LoVo (cell line): ENCODE measurements around the gene KCNMB2.

Experiments
- DNase-seq: peaks from one replicate; pipeline ENCODE4 v3.0.0-alpha.2; 2016; ENCODE audit warnings: low spot score

Gene KCNMB2

GRCh38 chr3:178754852-178755510, 218.7 kb downstream of the KCNMB2 start:
- no peak for DNase-seq

DNA sequence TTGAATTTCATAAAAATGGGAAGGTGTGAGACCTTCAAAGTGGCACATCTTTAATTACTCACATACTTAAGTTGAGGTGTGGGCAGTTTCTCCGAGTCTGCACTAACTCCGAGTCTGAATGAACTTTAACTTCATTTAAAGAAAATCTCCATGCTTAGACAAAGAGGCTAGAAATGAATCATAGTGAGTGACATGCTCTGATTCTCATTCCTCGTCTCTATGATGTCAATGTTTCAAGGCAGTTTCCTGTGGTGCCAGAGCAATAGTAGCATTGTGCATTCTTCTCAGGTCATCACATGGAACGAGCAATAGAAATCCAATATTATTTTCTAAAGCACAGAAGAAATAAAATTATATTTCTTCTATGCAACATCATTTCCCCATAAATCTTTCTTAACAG, 224.8 kb downstream of the KCNMB2 start:
- DNase-seq = no peak

GRCh38 chr3:178761461-178761860, 225.2 kb downstream of the KCNMB2 start:
- DNase-seq = no peak

GRCh38 chr3:178762385-178762784, 226.1 kb downstream of the KCNMB2 start:
- DNase-seq = no peak

GRCh38 chr3:178765472-178765871, 229.2 kb downstream of the KCNMB2 start:
- no peak for DNase-seq

- DNase-seq = no peak
These were observed 231.3 kb downstream of the KCNMB2 start for GRCh38 chr3:178767581-178767980.

- no peak for DNase-seq
These were observed 232.0 kb downstream of the KCNMB2 start for GRCh38 chr3:178768072-178768864.

GRCh38 chr3:178771511-178771910, 235.3 kb downstream of the KCNMB2 start:
- no peak for DNase-seq

DNA sequence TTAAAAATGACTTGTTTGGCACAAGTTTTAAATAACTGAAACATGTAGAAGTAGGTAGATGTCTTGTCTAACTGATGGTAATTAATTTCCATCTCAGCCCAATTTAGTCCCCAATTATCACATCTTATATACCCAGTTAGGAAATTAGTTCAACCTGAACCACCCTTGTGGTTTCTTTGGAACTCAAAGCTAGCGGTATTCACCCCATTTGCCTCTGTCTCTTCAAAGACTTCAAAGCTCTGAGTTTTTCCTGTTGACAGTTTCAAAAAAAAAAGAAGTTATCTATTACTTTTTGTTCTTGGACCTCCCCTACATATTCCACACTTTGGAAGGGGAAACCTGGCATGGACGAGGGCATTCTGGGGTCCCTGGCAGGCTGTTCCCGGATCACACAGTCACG, 236.5 kb downstream of the KCNMB2 start:
- DNase-seq = no peak

- DNase-seq = no peak
These were observed 237.1 kb downstream of the KCNMB2 start for GRCh38 chr3:178773358-178773757.

- DNase-seq = no peak
These were observed 241.6 kb downstream of the KCNMB2 start for GRCh38 chr3:178777718-178778411.

- DNase-seq = no peak
These were observed 242.4 kb downstream of the KCNMB2 start for GRCh38 chr3:178778589-178778988.

DNA sequence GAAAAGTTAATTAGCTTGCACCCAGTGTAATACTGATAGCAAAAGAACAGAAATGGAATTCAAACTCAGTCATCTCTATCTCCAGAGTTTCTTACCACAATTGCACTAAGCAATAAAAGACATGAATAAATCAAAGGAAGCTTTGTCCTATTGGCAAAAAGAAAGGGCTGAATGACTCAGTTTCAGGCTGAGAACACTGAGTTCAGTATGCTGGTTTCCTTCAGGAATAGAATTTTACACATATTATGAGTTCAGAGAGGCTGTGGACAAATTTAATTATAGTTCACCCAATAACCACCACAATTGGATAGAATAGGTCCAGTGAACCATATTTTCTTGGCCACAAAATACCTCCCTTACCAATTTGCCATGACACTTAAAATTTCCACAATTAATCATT, 249.7 kb downstream of the KCNMB2 start:
- no peak for DNase-seq

DNA sequence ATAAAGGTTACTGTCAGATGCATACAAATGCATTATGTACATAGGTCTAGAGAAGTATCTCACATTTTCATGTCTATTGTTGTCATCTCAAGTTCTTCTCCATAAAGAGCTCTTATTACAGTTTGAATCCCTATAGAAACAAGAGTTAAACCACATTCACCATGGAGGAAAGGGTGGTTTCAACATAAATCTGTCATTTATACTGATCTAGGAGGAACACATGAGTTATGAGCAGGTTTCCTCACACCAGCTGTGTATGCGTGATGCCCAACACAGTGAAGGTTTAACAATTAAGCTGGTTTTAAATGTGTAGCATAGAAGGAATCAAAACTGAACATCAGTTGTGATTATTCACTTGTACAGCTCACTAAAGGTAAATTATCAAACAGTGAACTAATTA, 251.7 kb downstream of the KCNMB2 start:
- no peak for DNase-seq

- no peak for DNase-seq
These were observed 258.5 kb downstream of the KCNMB2 start for GRCh38 chr3:178794711-178795110.

DNA sequence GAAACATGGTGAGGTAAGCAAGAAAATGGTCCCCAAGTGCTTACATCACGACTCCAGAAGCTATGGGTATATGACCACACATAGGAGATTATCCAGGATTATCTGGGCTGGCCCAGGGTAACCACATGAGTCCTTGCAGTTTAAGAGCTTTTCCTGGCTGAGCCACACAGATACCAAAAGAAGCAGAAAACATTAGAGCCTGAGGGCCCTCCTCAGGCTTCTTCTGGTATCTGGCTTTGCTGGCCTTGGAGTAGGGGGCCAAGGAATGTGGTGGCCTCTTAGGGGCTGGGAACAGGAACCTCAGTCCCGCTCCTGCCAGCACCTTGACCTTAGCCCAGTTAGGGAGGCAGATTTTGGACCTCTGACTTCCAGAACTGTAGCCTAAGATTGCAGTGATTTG, 259.1 kb downstream of the KCNMB2 start:
- no peak for DNase-seq

- DNase-seq = no peak
These were observed 266.0 kb downstream of the KCNMB2 start for GRCh38 chr3:178802259-178802658.

GRCh38 chr3:178802993-178803693, 266.9 kb downstream of the KCNMB2 start:
- no peak for DNase-seq

DNA sequence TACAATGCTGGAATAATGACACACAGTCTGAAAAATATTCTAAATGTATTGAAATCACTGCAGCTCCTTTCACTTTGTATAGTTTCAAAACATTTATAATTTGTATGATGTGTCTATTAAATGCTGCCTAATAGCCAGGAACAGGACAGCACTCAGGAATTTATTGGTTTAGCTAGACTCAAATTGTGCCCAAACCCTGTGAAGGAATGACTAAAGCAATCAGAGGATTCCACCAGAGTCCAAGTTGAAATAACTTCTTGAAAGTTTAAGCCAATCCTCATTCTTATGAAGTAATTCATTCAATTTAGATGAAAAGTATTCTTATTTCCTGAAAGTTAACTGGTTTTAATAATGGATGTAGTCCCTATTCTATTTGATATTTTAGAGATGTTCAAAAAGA, 268.4 kb downstream of the KCNMB2 start:
- no peak for DNase-seq

- no peak for DNase-seq
These were observed 269.5 kb downstream of the KCNMB2 start for GRCh38 chr3:178805741-178806140.

DNA sequence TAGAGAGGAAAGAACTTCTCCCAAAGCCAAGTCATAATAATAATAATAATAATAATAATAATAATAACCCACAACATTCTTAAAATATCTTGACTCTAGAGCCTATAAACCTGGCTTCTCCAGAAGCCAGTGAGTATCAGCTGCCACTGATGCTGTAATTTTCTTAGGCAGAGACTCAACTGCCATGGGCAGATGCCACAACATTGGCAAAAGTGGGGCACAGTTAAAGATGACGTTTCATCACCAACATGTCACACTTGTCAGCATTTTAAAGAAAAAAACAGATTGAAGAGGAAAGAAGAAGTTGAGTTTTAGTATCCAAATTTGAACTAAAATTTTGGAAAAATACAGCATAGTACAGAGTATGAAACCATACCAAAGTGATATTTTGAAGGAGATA, 270.4 kb downstream of the KCNMB2 start:
- no peak for DNase-seq

- no peak for DNase-seq
These were observed 271.5 kb downstream of the KCNMB2 start for GRCh38 chr3:178807694-178808093.

DNA sequence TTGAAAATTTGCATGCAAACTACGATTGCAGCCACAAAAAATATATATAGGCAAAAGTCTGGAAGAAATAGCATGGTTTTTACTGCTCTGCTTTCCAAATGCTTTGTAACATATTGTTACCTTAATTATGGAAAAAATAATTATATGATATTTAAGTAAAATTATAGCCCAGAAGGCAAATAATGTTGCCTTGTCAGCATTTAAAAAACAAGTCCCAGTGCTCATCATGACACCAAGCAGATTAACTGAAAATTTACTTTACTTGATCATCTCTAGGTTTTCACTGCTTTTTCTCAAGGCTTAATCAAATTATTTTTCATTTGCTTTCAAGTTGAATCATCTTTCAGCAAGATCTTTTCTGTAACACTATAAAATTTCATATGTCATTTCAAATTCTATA, 272.5 kb downstream of the KCNMB2 start:
- no peak for DNase-seq
